IPS-20b (cell line): Measurements from ENCODE around the gene CUL3.
A peak's percentile ranks its signal among the peaks of the same experiment; 100 is the strongest.
"Not testable (repeated sequence)": the region's sequence is repeated elsewhere in the genome, so short reads cannot be mapped to it uniquely, and the experiment has no call there.

Source experiments
- H3K27ac ChIP-seq: one replicate; pipeline ENCODE4 v1.5.1; 2013; ENCODE audit warnings: low read length
- H3K27me3 ChIP-seq: 2 replicates; pipeline ENCODE4 v1.6.1; 2013; ENCODE audit warnings: mild to moderate bottlenecking, low read length, inconsistent platforms; ENCODE audit not compliant: insufficient read depth
- H3K36me3 ChIP-seq: 2 replicates; pipeline ENCODE4 v1.6.1; 2013; ENCODE audit warnings: low read depth, mild to moderate bottlenecking, inconsistent platforms, low read length, moderate library complexity; ENCODE audit not compliant: insufficient read depth
- H3K4me1 ChIP-seq: 2 replicates; pipeline ENCODE4 v1.6.1; 2013; ENCODE audit warnings: mild to moderate bottlenecking, control low read depth, inconsistent platforms, low read length, moderate library complexity; ENCODE audit not compliant: insufficient read depth
- H3K4me3 ChIP-seq: 2 replicates; pipeline ENCODE4 v1.5.1; 2013; ENCODE audit warnings: mild to moderate bottlenecking, low read length, inconsistent platforms
- H3K9ac ChIP-seq: 2 replicates; pipeline ENCODE4 v1.6.1; 2013; ENCODE audit warnings: low read depth, mild to moderate bottlenecking, inconsistent platforms, low read length, moderate library complexity
- H3K9me3 ChIP-seq: 2 replicates; pipeline ENCODE4 v1.6.1; 2013; ENCODE audit warnings: mild to moderate bottlenecking, low read depth, low read length, inconsistent platforms; ENCODE audit not compliant: insufficient read depth

Gene CUL3

GRCh38 chr2:224601923-224602322, 16.8 kb upstream of the CUL3 start:
- Histone ChIP-seq H3K36me3 (no peaks in the 10 kb centered on the region), H3K9me3 (no peaks in the 10 kb centered on the region), H3K4me3 (no peak overlapping the region), H3K27me3 (no peaks in the 10 kb centered on the region), H3K27ac (no peak overlapping the region), H3K9ac (no peak overlapping the region), H3K4me1 (no peaks in the 10 kb centered on the region)

GRCh38 chr2:224598678-224599077, 13.5 kb upstream of the CUL3 start:
- Histone ChIP-seq H3K27me3 (no peaks in the 10 kb centered on the region), H3K4me1 (no peaks in the 10 kb centered on the region), H3K9ac (no peak overlapping the region), H3K9me3 (no peaks in the 10 kb centered on the region), H3K27ac (no peak overlapping the region), H3K36me3 (no peaks in the 10 kb centered on the region), H3K4me3 (no peak overlapping the region)

- H3K36me3 ChIP-seq: no peaks in the 10 kb centered on the region
- H3K27me3 ChIP-seq: no peaks in the 10 kb centered on the region
- no peaks in the 10 kb centered on the region for H3K9me3 ChIP-seq
- H3K4me3 ChIP-seq: no peak overlapping the region
- no peaks in the 10 kb centered on the region for H3K4me1 ChIP-seq
- no peak overlapping the region for H3K9ac ChIP-seq
- H3K27ac ChIP-seq: no peak overlapping the region
Observed at GRCh38 chr2:224596289-224596688, 11.1 kb upstream of the CUL3 start.

DNA sequence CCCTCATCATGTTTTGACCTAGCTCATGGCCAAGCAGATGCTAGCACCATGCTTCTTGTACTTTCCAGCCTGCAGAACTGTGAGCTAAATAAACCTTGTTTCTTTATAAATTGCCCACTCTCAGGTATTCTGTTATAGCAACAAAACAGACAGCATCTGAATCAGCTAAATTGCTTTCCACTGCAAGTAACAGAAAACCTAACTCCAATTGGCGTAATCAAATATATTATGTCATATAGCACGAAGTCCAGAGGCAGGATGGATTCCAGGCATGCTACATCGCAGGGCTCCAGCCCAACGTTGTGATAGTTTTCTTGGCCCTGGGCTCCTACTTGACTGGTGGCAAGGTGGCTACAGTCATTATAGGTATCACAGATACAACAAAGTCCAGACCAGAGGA, 10.4 kb upstream of the CUL3 start:
- Histone ChIP-seq H3K9me3 (no peaks in the 10 kb centered on the region), H3K9ac (no peak overlapping the region), H3K27ac (no peak overlapping the region)

GRCh38 chr2:224594840-224595239, 9.7 kb upstream of the CUL3 start:
- Histone ChIP-seq H3K4me3 (no peak overlapping the region), H3K4me1 (no peaks in the 10 kb centered on the region), H3K9me3 (no peaks in the 10 kb centered on the region), H3K27me3 (no peaks in the 10 kb centered on the region), H3K9ac (no peak overlapping the region), H3K27ac (no peak overlapping the region), H3K36me3 (no peaks in the 10 kb centered on the region)

More for the DNA sequence above, 10.4 kb upstream of the CUL3 start:
- Histone ChIP-seq H3K27me3 (no peaks in the 10 kb centered on the region), H3K36me3 (no peaks in the 10 kb centered on the region), H3K4me1 (no peaks in the 10 kb centered on the region), H3K4me3 (no peak overlapping the region)

DNA sequence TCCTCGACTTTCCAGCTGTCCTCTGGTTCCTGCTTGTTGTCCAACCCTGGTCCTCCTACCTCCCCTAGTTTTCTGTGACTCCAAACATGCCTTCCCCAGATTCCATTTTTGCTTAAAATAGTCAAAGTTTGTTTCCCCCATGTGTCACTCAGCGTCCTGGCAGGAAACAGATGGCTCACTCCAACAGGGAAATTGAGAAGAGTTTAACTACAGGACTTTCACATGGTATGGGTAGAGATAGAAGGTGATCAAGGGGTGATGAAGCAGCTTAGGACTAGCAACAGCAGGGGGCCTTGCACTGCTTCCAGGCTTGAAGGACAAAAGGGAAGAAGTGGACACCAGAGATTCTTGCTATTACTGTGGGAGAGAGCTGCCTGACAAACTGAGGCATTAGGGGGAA, 6.1 kb upstream of the CUL3 start:
- no peaks in the 10 kb centered on the region for H3K27me3 ChIP-seq
- no peaks in the 10 kb centered on the region for H3K36me3 ChIP-seq
- no peak overlapping the region for H3K27ac ChIP-seq
- H3K9me3 ChIP-seq: no peaks in the 10 kb centered on the region
- no peak overlapping the region for H3K4me3 ChIP-seq
- H3K9ac ChIP-seq: no peak overlapping the region
- H3K4me1 ChIP-seq: peaks cover 10% of the 10 kb centered on the region

DNA sequence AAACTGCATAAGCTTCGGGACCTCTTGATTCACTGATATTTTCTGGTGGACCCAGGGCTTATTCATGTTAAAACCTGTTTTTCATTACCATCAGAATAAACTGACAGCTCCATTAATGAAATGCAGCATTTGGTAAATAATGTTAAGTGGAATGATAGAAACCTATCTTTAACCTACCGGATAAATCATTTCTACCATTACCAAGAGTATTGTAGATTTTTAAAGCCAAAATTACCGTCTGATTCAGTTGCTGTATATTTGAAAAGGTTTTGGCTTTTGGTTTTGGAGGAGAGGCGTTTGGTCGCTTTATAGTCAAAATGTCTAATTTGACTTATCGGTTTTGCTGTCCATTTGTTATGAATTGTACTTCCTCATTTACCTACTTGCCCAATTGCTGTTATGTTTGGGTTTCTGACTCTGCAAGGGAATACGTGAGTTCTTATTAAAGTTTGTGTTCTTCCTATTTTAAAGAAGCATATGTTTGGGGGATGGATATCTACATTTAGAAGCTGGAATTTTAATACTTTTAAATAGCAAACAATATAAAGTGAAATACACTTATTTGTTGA, 1.0 kb upstream of the CUL3 start:
- Histone ChIP-seq H3K4me3 (peak overlapping the region; percentile 80), H3K36me3 (peaks cover 8% of the 10 kb centered on the region; the same call in 1 of the 2 replicates), H3K9me3 (no peaks in the 10 kb centered on the region), H3K4me1 (peaks cover 13% of the 10 kb centered on the region), H3K27me3 (no peaks in the 10 kb centered on the region), H3K27ac (no peak overlapping the region), H3K9ac (peak overlapping the region; percentile 82)

DNA sequence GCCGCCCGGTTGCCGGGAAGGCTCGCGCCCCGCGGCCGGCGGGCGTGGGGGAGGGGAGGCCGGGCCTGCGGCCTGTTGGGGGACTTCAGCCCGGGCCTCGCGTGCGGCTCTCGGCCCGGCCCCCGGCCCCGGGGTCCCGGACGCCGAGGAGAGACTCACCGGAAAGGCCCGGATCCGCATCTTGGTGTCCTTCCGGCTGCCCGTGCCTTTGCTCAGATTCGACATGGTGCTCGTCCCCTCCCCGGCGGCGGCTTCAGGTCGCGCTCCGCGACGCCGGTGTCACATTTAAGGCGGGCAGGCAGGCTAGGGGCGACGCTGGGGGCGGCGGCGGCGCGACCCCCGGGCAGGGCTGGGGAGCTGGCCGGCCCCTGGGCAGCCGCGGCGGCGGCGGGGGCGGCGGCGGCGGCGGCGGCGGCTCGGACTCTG, 365 bp downstream of the CUL3 start:
- Histone ChIP-seq H3K9ac (peak overlapping the region; percentile 78; the same call in 1 of the 2 replicates), H3K4me1 (peaks cover 17% of the 10 kb centered on the region), H3K9me3 (no peaks in the 10 kb centered on the region), H3K36me3 (peaks cover 8% of the 10 kb centered on the region; the same call in 1 of the 2 replicates), H3K4me3 (peak overlapping the region; percentile 92; the same call in 1 of the 2 replicates), H3K27ac (no peak overlapping the region), H3K27me3 (no peaks in the 10 kb centered on the region)

GRCh38 chr2:224584111-224584784, 915 bp downstream of the CUL3 start:
- H3K27ac ChIP-seq: peak overlapping the region; percentile 28
- H3K27me3 ChIP-seq: no peaks in the 10 kb centered on the region
- H3K4me1 ChIP-seq: peaks cover 21% of the 10 kb centered on the region
- peak overlapping the region; percentile 92 for H3K9ac ChIP-seq
- H3K4me3 ChIP-seq: peak overlapping the region; percentile 92
- peaks cover 8% of the 10 kb centered on the region; the same call in 1 of the 2 replicates for H3K36me3 ChIP-seq
- H3K9me3 ChIP-seq: no peaks in the 10 kb centered on the region

DNA sequence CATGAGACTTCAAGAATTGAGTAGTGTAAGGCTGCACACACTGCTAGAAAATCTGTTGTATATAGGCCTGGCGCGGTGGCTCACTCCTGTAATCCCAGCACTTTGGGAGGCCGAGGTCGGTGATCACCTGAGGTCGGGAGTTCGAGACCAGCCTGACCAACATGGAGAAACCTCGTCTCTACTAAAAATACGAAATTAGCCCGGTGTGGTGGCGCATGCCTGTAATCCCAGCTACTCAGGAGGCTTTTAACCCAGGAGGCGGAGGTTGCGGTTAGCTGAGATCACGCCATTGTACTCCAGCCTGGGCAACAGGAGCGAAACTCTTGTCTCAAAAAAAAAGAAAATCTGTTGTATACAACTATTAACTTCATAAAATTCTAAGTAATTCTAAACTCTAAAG, 2.1 kb downstream of the CUL3 start:
- H3K4me3 ChIP-seq: peak overlapping the region; percentile 92
- not testable (repeated sequence) for H3K27me3 ChIP-seq, H3K9me3 ChIP-seq, H3K27ac ChIP-seq, H3K36me3 ChIP-seq
- peaks cover 21% of the 10 kb centered on the region for H3K4me1 ChIP-seq
- H3K9ac ChIP-seq: peak overlapping the region; percentile 92; the same call in 1 of the 2 replicates

- Histone ChIP-seq H3K36me3 (peaks cover 8% of the 10 kb centered on the region; the same call in 1 of the 2 replicates), H3K27me3 (no peaks in the 10 kb centered on the region), H3K9me3 (no peaks in the 10 kb centered on the region), H3K4me1 (peaks cover 26% of the 10 kb centered on the region), H3K27ac (no peak overlapping the region), H3K9ac (no peak overlapping the region), H3K4me3 (no peak overlapping the region)
Observed at GRCh38 chr2:224580248-224580647, 4.9 kb downstream of the CUL3 start.

- no peak overlapping the region for H3K27ac ChIP-seq
- no peak overlapping the region for H3K4me3 ChIP-seq
- H3K27me3 ChIP-seq: no peaks in the 10 kb centered on the region
- no peak overlapping the region for H3K9ac ChIP-seq
- H3K9me3 ChIP-seq: no peaks in the 10 kb centered on the region
- peaks cover 8% of the 10 kb centered on the region; the same call in 1 of the 2 replicates for H3K36me3 ChIP-seq
- peaks cover 34% of the 10 kb centered on the region for H3K4me1 ChIP-seq
Observed at GRCh38 chr2:224579411-224579810, 5.8 kb downstream of the CUL3 start.
